ENCODE data around the gene C1orf167.

Gene C1orf167

GRCh38 chr1:11729155-11729497 is 32.9 kb upstream of the C1orf167 start:
- no peak for DNase-seq (ENCODE audit: low read depth)
- H3K4me3 ChIP-seq (ENCODE audit: control insufficient read depth, low read depth, low read length): no peak overlapping the region
- TF ChIP-seq CTCF (conservative IDR thresholded peaks at IDR 0.05; ENCODE audit: control insufficient read depth, insufficient read depth, low read depth, low read length): no peak

DNA sequence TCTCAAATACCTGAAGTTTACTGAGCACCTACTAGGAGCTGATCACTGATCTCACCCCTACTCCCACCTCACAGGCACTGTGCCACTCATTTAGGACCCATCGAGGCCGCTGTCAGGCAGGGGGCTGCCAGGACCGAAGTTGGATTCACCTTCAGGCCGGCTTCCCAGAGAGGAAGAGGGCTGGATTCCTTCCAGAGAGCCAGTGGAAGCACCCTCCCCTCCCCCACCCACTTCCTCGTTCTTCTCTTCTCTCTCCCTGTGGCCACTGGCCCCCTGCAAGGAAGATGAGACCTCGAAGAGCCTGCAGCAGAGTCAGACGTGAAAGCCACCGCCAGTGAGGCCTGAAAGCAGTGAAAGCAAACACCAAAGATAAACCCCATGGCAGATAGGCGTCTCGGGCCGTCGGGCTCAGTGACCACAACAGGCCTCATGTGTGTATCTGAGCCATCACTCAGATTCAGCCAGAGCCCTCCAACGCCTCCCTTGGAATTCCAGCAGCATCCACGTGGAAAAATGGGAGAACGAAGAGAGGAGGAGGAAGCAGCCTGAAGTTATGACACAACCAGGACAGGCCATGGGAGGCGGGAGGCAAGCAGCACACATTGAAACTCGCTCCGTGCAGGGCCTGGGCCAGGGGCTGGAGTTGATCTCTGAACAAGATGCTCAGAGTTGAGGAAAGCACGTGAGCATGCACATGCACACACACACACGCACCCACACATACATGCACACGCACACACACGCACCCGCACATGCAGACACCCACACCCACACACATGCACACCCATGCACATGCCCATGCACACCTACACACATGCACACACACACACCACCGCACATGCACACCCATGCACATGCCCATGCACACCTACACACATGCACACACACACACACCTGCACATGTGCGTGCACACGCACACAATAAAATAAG is 32.2 kb upstream of the C1orf167 start:
- TF ChIP-seq CTCF (conservative IDR thresholded peaks at IDR 0.05; ENCODE audit: control insufficient read depth, insufficient read depth, low read depth, low read length): no peak
- no peak overlapping the region for H3K4me3 ChIP-seq (ENCODE audit: control insufficient read depth, low read depth, low read length)
- DNase-seq (ENCODE audit: low read depth): no peak

DNA sequence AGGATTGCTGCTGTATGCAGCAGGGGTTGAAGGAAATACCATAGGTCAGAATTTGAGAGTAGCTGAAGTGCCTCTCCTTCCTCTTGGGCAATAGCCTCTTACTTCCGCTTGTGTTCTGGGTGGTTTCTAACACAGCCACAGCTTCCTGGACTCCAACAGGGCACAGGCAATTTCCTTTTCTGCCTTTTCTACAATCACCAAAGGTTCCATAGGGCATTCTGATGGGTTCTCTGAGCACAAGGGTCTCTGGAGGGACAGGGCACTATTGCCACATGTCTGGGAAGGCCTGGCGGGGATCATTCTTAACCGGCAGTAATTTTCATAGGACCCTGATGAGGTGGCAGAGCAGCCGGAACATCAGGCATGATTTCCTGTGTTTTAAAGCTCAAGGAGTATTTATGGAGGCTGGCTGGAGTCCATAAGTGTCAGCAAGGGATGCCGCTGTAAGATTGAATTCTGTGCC is 31.5 kb upstream of the C1orf167 start:
- DNase-seq (ENCODE audit: low read depth): no peak
- TF ChIP-seq CTCF (conservative IDR thresholded peaks at IDR 0.05; ENCODE audit: control insufficient read depth, insufficient read depth, low read depth, low read length): no peak
- H3K4me3 ChIP-seq (ENCODE audit: control insufficient read depth, low read depth, low read length): no peak overlapping the region

DNA sequence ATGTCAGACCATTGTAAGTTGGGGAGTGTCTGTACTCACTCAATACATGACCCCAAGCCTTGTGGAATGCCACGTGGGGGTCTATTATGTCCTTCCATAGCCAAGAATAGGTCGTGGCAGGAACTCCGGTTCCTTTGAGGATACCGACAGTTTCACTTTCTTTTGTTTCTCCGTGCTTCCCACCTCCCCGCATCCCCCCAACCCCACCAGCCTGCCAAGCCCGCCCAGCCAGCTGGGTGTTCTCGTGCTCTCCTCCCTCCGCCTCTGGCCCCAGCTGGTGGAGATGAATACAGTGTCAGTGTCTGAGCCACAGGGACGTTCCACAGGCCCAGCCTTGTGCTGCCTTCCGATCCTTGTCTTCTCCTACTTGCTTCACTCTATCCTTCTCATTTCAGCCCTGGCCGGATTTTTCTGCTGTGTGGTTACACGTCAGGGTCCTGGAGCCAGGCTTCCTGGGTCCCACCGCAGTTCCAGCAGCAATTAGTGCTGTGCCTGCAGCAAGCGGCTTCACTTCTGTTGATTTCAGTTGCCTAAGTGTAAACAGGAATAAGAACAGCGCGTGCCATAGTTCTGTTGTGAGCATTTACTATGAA is 30.2 kb upstream of the C1orf167 start:
- H3K4me3 ChIP-seq (ENCODE audit: control insufficient read depth, low read depth, low read length): peak overlapping the region; percentile 2
- DNase-seq (ENCODE audit: low read depth): peak; percentile 42
- no peak for TF ChIP-seq CTCF (conservative IDR thresholded peaks at IDR 0.05; ENCODE audit: control insufficient read depth, insufficient read depth, low read depth, low read length)

DNA sequence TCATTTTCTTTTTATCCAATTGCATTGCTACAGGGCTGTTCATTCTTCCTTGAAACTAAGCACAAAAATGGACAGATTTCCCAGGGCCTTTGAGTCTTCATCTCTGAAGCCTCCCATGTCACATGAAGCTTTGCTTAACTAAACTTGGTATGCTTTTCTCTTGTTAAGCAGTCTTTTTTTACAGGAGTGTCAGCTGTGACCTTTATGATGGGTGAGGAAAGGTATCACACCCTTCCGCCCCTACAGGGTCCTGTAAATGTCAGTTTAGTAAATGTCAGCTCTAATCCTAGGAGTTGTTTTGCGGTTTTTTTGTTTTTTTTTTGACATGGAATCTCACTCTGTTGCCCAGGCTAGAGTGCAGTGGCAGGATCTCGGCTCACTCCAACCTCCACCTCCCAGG is 28.7 kb upstream of the C1orf167 start:
- no peak overlapping the region for H3K4me3 ChIP-seq (ENCODE audit: control insufficient read depth, low read depth, low read length)
- DNase-seq (ENCODE audit: low read depth): no peak
- no peak for TF ChIP-seq CTCF (conservative IDR thresholded peaks at IDR 0.05; ENCODE audit: control insufficient read depth, insufficient read depth, low read depth, low read length)

DNA sequence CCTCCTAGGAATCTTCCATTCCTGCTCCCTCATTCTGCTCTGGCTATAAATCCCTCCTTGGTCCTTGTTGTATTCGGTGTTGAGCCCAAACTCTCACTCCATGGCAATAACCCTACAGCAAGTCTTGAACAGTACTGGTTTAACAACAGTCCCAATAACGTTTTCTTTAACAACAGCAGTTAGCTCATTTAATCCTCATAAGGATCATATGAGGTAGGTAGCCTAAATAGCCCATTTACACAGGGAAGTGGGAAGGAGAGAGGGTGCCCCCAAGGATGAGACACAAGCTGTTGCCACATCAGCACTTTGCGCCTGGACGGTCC is 26.5 kb upstream of the C1orf167 start:
- TF ChIP-seq CTCF (conservative IDR thresholded peaks at IDR 0.05; ENCODE audit: control insufficient read depth, insufficient read depth, low read depth, low read length): no peak
- no peak for DNase-seq (ENCODE audit: low read depth)
- H3K4me3 ChIP-seq (ENCODE audit: control insufficient read depth, low read depth, low read length): peak overlapping the region; percentile 92
